HepG2 (cell line): ENCODE results near the gene CRTC2. TPM values are rescaled to one million over a fixed set of nuclear protein-coding genes. Genes with fewer than 3 reads are reported as not detected.
A peak's percentile ranks its signal among the peaks of the same experiment; 100 is the strongest.

Experiments used
- ADNP ChIP-seq: sonication (generic); formaldehyde crosslinking; IDR thresholded peaks from 2 replicates; pipeline ENCODE4 v1.4.0; 2020; ENCODE audit warnings: missing genetic modification reagents
- BCL3 ChIP-seq: sonication (generic); formaldehyde crosslinking; IDR thresholded peaks from 2 replicates; pipeline ENCODE4 v1.5.1; 2020; ENCODE audit warnings: mild to moderate bottlenecking, missing genetic modification reagents, moderate library complexity
- CBX2 ChIP-seq, 2 experiments: fragments of 200-600 bp in 1 of 2; sonication (generic); formaldehyde crosslinking in 1 of 2; IDR thresholded peaks; 2 replicates each; pipeline versions ENCODE4 v1.7.0 to v1.8.1; 2018 to 2022; ENCODE audit warnings: low read depth in 2 of 2, low read length in 1 of 2, mild to moderate bottlenecking in 1 of 2, missing genetic modification reagents in 1 of 2
- E2F2 ChIP-seq: sonication (generic); formaldehyde crosslinking; IDR thresholded peaks from 2 replicates; pipeline ENCODE4 v1.4.0; 2020; ENCODE audit warnings: missing genetic modification reagents, borderline replicate concordance
- ETV6 ChIP-seq: sonication (generic); formaldehyde crosslinking; conservative IDR thresholded peaks from 2 replicates; pipeline ENCODE4 v1.4.0; 2020; ENCODE audit warnings: missing genetic modification reagents
- FOXA3 ChIP-seq: IDR thresholded peaks from 2 replicates; pipeline ENCODE4 v1.6.1; 2016; ENCODE audit warnings: missing genetic modification reagents, missing compliant biosample characterization
- HNF1A ChIP-seq, 2 experiments: sonication (generic) in 1 of 2; formaldehyde crosslinking in 1 of 2; IDR thresholded peaks; 2 replicates each; pipeline versions ENCODE4 v1.4.0 to v1.6.1; 2016 to 2020; ENCODE audit warnings: borderline replicate concordance in 1 of 2, low read depth in 1 of 2, mild to moderate bottlenecking in 1 of 2, missing genetic modification reagents in 1 of 2
- MEIS2 ChIP-seq: sonication (generic); formaldehyde crosslinking; IDR thresholded peaks from 2 replicates; pipeline ENCODE4 v1.9.0; 2021; ENCODE audit warnings: mild to moderate bottlenecking, missing genetic modification reagents
- MLLT10 ChIP-seq: sonication (generic); formaldehyde crosslinking; IDR thresholded peaks from 2 replicates; pipeline ENCODE4 v1.4.0; 2020; ENCODE audit warnings: missing genetic modification reagents
- NFE2L1 ChIP-seq: sonication (generic); formaldehyde crosslinking; IDR thresholded peaks from 2 replicates; pipeline ENCODE4 v1.4.0; 2020; ENCODE audit warnings: missing genetic modification reagents, mild to moderate bottlenecking, borderline replicate concordance
- NFRKB ChIP-seq: fragments of 450-650 bp; IDR thresholded peaks from 2 replicates; pipeline ENCODE4 v1.6.1; 2017
- POGZ ChIP-seq: sonication (generic); formaldehyde crosslinking; IDR thresholded peaks from 2 replicates; pipeline ENCODE4 v1.4.0; 2020; ENCODE audit warnings: mild to moderate bottlenecking, missing genetic modification reagents
- RBFOX2 ChIP-seq: fragments of 200-400 bp; formaldehyde crosslinking; IDR thresholded peaks from 2 replicates; pipeline ENCODE4 v1.6.1; 2017; ENCODE audit warnings: low read depth, mild to moderate bottlenecking, low read length
- SNAPC2 ChIP-seq: sonication (generic); formaldehyde crosslinking; IDR thresholded peaks from 2 replicates; pipeline ENCODE4 v1.8.1; 2022; ENCODE audit warnings: mild to moderate bottlenecking, missing genetic modification reagents
- TBX2 ChIP-seq: sonication (generic); formaldehyde crosslinking; IDR thresholded peaks from 2 replicates; pipeline ENCODE4 v1.5.0; 2020; ENCODE audit warnings: missing genetic modification reagents, mild to moderate bottlenecking, borderline replicate concordance
- ZBTB38 ChIP-seq: sonication (generic); formaldehyde crosslinking; IDR thresholded peaks from 2 replicates; pipeline ENCODE4 v1.5.1; 2020; ENCODE audit warnings: mild to moderate bottlenecking, missing genetic modification reagents
- ZMAT3 ChIP-seq: sonication (generic); formaldehyde crosslinking; conservative IDR thresholded peaks from 2 replicates; pipeline ENCODE4 v1.7.0; 2021; ENCODE audit warnings: missing genetic modification reagents
- ZNF362 ChIP-seq: sonication (generic); formaldehyde crosslinking; IDR thresholded peaks from 2 replicates; pipeline ENCODE4 v1.4.0; 2020; ENCODE audit warnings: missing genetic modification reagents, mild to moderate bottlenecking, borderline replicate concordance
- ZNF567 ChIP-seq: sonication (generic); formaldehyde crosslinking; IDR thresholded peaks from 2 replicates; pipeline ENCODE4 v1.8.1; 2023; ENCODE audit warnings: mild to moderate bottlenecking, missing genetic modification reagents, borderline replicate concordance
- ZNF577 ChIP-seq: sonication (generic); formaldehyde crosslinking; IDR thresholded peaks from 2 replicates; pipeline ENCODE4 v1.4.0; 2020; ENCODE audit warnings: mild to moderate bottlenecking, low read depth, missing genetic modification reagents, borderline replicate concordance
- ZNF614 ChIP-seq: IDR thresholded peaks from 2 replicates; pipeline ENCODE4 v1.6.1; 2018; ENCODE audit warnings: missing biosample characterization, missing genetic modification reagents, inconsistent platforms, borderline replicate concordance
- polyA plus RNA-seq, 8 experiments: library from polyadenylated mRNA; depleted of rRNA in 3 of 8; stranded (reverse) in 7 of 8; unstranded in 1 of 8; fragments of >200 nt; fragmentation: Illumina TruSeq in 4 of 8; extraction: Trizol in 4 of 8; gene quantifications; 2 replicates each; pipeline versions ENCODE4 v1.2.1 to v1.2.3, GENCODE V29; 2011 to 2016; ENCODE audit warnings: low read depth in 4 of 8, missing spikeins in 1 of 8, mixed read lengths in 1 of 8; ENCODE audit not compliant: insufficient read depth in 1 of 8
- total RNA-seq, 5 experiments: library from RNA; depleted of rRNA; stranded (reverse); fragments of >200 nt; fragmentation: Illumina TruSeq; extraction: Trizol; gene quantifications; 2 replicates each; pipeline ENCODE4 v1.2.3, GENCODE V29; 2016; ENCODE audit warnings: low read depth in 1 of 5

Gene CRTC2
- total and polyA plus RNA-seq, 2 of the 13 experiments (the other 11 are each of a cell fraction or from before 2014, with no cell fraction given) = 6.1 to 26.7 TPM

- TF ChIP-seq BCL3 (CRISPR knock-in tag) (peak; percentile 35; the same call in 1 of the 2 replicates), CBX2 (IDR thresholded peaks at IDR 0.05; ENCODE audit: low read depth, low read length) (no peak), CBX2 (CRISPR knock-in tag; IDR thresholded peaks at IDR 0.05; ENCODE audit: low read depth) (no peak), ZNF614 (peak; percentile 80), RBFOX2 (peak; percentile 80), NFRKB (no peak; the same call in 1 of the 2 replicates), NFE2L1 (CRISPR knock-in tag) (no peak), FOXA3 (CRISPR knock-in tag) (peak; percentile 77), ZNF567 (CRISPR knock-in tag) (no peak), ADNP (CRISPR knock-in tag) (no peak), ZNF362 (0 out of 2 replicates have a peak, but pooled peaks have one; percentile 43), ZBTB38 (CRISPR knock-in tag) (peak; percentile 68), MEIS2 (CRISPR knock-in tag) (peak; percentile 74; the same call in 1 of the 2 replicates), ZNF577 (no peak), MLLT10 (CRISPR knock-in tag) (no peak), POGZ (CRISPR knock-in tag) (peak; percentile 78; the same call in 1 of the 2 replicates), SNAPC2 (CRISPR knock-in tag) (0 out of 2 replicates have a peak, but pooled peaks have one; percentile 29), ETV6 (CRISPR knock-in tag) (peak; percentile 68), TBX2 (CRISPR knock-in tag) (no peak; the same call in 1 of the 2 replicates), HNF1A (IDR thresholded peaks at IDR 0.05; ENCODE audit: low read depth) (0 out of 2 replicates have a peak, but pooled peaks have one; percentile 34), HNF1A (CRISPR knock-in tag; IDR thresholded peaks at IDR 0.05; ENCODE audit: borderline replicate concordance) (peak; percentile 73; the same call in 1 of the 2 replicates), E2F2 (CRISPR knock-in tag) (peak; percentile 27; the same call in 1 of the 2 replicates), ZMAT3 (peak; percentile 69; the same call in 1 of the 2 replicates)
These were observed 32.2 kb upstream of the CRTC2 start, which contains the start of gene RPS27 (continued) for GRCh38 chr1:153990468-153991150.
